Muscle layer of duodenum (tissue), 2 donors: ENCODE measurements around the gene AGBL4.

Experiments
- H3K27ac ChIP-seq: one replicate; pipeline ENCODE4 v1.7.0; 2013; ENCODE audit warnings: mild to moderate bottlenecking, low read length
- H3K27me3 ChIP-seq: one replicate; pipeline ENCODE4 v1.7.0; 2013; ENCODE audit warnings: low read depth, mild to moderate bottlenecking, control low read depth, low read length
- H3K36me3 ChIP-seq, 2 donors: one replicate each; pipeline ENCODE4 v1.7.0; 2013; ENCODE audit warnings: low read length in 2 of 2, control low read depth in 1 of 2, mild to moderate bottlenecking in 1 of 2; ENCODE audit not compliant: insufficient read depth in 2 of 2, control insufficient read depth in 1 of 2
- H3K4me1 ChIP-seq, 2 donors: one replicate each; pipeline ENCODE4 v1.7.0; 2013; ENCODE audit warnings: low read length in 2 of 2, mild to moderate bottlenecking in 2 of 2, control low read depth in 1 of 2, moderate library complexity in 1 of 2; ENCODE audit not compliant: insufficient read depth in 2 of 2, control insufficient read depth in 1 of 2
- H3K4me3 ChIP-seq, 2 donors: one replicate each; pipeline ENCODE4 v1.7.0; 2013; ENCODE audit warnings: low read length in 2 of 2, low read depth in 1 of 2, mild to moderate bottlenecking in 1 of 2
- H3K9me3 ChIP-seq, 2 donors: one replicate each; pipeline ENCODE4 v1.7.0; 2013; ENCODE audit warnings: low read length in 2 of 2, control low read depth in 1 of 2, mild to moderate bottlenecking in 1 of 2; ENCODE audit not compliant: control insufficient read depth in 1 of 2
- donor health status: healthy.

Gene AGBL4

DNA sequence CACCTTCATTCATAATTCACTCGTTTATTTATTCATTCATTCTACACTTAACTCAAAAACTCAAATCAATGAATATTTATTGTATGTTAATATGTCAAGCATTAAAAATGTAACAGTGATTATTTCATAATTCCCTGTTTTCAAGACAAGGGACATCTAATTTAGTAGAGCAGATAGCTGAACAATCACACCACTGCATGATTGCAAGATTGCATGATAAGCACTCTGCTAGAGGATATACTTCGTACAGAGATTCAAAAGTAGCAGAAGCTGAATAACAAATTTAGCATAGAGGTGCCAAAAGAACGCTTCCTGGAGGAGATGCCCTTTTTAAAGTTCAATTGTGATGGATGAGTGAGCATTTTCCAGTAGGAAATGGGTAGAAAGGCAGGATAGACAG is 1056.4 kb downstream of the AGBL4 start:
- peaks cover 0 to 5% of the 10 kb centered on the region in 2 donors for H3K4me1 ChIP-seq
- no peaks in the 10 kb centered on the region for H3K27me3 ChIP-seq
- H3K9me3 ChIP-seq = no peaks in the 10 kb centered on the region
- no peak overlapping the region for H3K4me3 ChIP-seq
- H3K36me3 ChIP-seq = no peaks in the 10 kb centered on the region
- no peak overlapping the region for H3K27ac ChIP-seq

DNA sequence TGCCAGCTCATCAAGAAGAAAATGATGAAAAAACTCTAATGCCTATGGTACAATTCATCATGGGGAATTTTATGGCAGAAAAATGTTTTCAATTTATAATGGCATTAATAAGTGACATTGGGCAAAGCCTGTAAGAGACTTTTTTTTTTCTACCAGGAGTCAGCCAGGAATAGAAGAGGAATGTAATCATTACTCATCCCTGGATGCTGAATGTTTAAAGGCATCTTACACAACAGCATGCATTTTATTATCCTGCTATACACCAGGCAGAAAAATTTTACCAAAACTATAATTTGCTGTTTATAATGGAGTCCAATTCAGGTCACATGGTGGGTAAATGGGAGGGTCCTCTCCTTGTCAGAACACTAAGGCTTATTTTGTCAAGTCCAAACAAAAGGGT is 1057.2 kb downstream of the AGBL4 start:
- peaks cover 0 to 5% of the 10 kb centered on the region in 2 donors for H3K4me1 ChIP-seq
- no peaks in the 10 kb centered on the region for H3K9me3 ChIP-seq
- H3K27me3 ChIP-seq = no peaks in the 10 kb centered on the region
- no peak overlapping the region for H3K27ac ChIP-seq
- no peak overlapping the region for H3K4me3 ChIP-seq
- no peaks in the 10 kb centered on the region for H3K36me3 ChIP-seq

DNA sequence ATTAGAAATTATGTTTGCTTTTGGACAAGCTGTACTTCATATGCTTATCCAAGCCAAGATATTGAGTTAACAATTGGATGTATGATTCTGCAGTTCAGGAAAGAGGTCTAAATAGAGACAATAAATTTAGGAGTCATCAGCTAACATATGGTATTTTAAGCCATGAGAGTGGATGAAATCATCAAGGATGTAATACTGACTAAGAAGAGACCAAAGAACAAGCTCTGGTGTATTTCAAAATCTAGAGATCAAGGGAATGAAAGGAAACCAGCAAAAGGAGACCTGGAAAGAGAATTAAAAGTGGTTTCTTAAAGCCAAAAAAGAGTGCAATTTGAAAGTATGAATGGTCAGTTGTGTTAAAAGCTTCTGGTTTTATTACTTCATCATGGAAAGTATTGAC is 1063.4 kb downstream of the AGBL4 start:
- Histone ChIP-seq H3K27ac (no peak overlapping the region), H3K9me3 (no peaks in the 10 kb centered on the region), H3K27me3 (no peaks in the 10 kb centered on the region), H3K4me3 (no peak overlapping the region), H3K36me3 (no peaks in the 10 kb centered on the region), H3K4me1 (no peaks in the 10 kb centered on the region)

DNA sequence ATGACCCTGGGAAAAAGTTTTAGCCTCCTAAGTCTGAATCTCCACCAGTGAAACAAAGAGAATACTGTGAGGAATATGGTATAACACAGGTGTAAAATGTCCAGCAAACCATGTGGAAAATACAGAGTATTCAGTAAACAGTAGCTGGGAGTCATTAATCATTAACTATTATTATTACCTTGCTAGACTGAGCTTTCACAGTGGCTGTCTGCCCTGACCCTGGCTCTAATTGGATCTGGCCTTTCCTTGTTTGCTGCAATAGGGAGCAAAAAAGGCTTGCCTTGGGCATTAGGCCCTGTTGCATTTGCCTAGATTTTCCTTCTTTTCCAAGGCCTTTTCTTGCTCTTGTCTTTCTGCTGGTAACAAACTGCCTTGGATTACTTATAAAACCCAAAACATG is 1068.0 kb downstream of the AGBL4 start:
- H3K27me3 ChIP-seq = no peaks in the 10 kb centered on the region
- no peaks in the 10 kb centered on the region for H3K9me3 ChIP-seq
- H3K4me3 ChIP-seq = no peak overlapping the region
- H3K27ac ChIP-seq = no peak overlapping the region
- H3K36me3 ChIP-seq = no peaks in the 10 kb centered on the region
- no peaks in the 10 kb centered on the region for H3K4me1 ChIP-seq

DNA sequence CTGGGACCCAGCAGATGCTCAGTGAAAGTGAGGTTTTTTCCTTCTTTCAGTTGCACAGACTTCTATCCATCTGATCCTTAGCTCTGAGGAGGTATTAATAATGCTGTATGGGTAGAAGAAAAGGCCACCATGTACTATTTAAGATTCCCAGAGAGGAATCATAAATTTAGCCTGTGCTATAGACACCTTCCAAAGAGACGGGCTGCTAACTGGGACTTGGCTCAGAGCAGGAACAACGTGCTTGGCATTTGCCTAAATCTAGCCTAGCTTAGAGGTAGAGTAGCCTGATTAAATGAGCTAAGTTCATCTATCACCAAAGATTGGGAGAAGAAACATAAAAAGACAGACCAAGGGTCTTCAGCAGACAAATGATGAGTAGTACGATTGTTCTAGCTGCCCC is 1070.1 kb downstream of the AGBL4 start:
- H3K4me3 ChIP-seq = no peak overlapping the region
- no peaks in the 10 kb centered on the region for H3K4me1 ChIP-seq
- H3K9me3 ChIP-seq = no peaks in the 10 kb centered on the region
- no peak overlapping the region for H3K27ac ChIP-seq
- no peaks in the 10 kb centered on the region for H3K36me3 ChIP-seq
- H3K27me3 ChIP-seq = no peaks in the 10 kb centered on the region

DNA sequence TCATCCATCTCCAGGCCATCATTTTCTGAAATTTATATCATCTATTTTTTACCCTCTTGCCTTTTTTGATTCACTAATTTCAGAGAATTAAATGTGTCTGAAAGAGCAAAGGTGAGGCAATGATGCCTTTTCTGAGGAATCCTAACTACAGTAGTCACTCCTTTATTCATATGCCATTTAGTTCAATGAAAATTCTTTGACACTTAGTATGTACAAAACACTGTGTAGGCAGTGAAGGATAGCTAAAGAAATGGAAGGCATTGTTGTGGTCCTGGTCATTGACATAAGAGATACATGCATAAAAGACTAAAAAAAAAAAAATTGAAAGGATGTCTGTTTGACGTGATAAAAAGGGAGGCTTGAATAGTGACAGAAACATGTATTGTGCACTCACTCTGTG is 1075.2 kb downstream of the AGBL4 start:
- Histone ChIP-seq H3K36me3 (no peaks in the 10 kb centered on the region), H3K9me3 (no peaks in the 10 kb centered on the region), H3K27ac (no peak overlapping the region), H3K4me1 (no peaks in the 10 kb centered on the region), H3K4me3 (no peak overlapping the region), H3K27me3 (no peaks in the 10 kb centered on the region)

DNA sequence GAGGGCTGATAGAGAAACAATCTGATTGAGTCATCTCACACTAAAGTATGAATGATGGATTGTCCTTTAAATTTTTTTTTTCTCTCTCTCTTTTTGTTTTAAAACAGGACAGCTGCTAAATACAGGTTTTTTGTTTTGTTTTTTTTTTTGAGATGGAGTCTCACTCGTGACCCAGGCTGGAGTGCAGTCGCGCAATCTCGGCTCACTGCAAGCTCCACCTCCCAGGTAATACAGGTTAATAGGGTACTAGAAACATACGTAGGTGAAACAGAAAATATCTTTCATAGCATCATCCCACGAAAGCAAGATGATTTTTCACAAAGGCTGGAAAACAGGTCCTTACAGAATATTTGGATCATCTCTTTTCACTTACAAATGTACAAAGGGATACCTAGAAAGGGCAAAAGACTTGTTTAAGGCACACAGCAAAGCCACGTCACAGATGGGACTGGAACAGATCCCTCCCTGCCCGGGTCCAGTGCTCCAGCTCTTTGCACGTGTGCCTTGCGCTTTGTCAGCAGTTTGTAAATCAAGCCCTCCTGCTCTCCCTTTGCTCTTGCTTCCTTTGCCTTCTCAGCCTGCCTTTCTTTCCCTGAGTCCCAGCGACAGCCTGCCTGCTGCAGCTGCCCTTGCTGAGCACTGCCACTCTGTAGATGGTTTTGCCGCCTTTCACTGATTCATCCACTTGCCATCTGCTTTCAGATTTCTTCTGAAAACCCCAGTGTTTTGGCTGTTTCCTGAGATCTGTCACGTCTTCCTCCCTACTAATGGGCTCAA is 1075.8 kb downstream of the AGBL4 start:
- no peaks in the 10 kb centered on the region for H3K4me1 ChIP-seq
- H3K27me3 ChIP-seq = no peaks in the 10 kb centered on the region
- no peak overlapping the region for H3K27ac ChIP-seq
- H3K9me3 ChIP-seq = no peaks in the 10 kb centered on the region
- H3K4me3 ChIP-seq = no peak overlapping the region
- no peaks in the 10 kb centered on the region for H3K36me3 ChIP-seq

DNA sequence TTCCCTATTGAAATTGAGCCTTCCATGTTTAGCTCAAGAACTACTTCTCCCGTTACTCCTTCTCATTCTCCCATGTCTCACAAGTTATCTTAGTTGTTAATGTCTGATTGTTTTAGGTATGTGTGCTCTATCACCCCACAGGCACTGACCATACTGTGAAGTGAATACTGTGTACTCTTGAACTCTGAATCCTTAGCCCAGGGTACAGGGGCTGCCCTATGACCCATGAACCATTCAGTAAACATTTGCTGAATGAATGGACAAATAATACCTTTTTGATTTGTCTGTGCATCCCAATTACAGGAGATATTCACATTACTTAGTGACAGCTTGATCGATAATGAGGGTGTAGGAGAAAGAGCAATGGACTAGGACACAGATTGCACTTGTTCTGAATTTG is 1077.7 kb downstream of the AGBL4 start:
- Histone ChIP-seq H3K9me3 (no peaks in the 10 kb centered on the region), H3K27ac (no peak overlapping the region), H3K27me3 (no peaks in the 10 kb centered on the region), H3K4me1 (no peaks in the 10 kb centered on the region), H3K36me3 (no peaks in the 10 kb centered on the region), H3K4me3 (no peak overlapping the region)

DNA sequence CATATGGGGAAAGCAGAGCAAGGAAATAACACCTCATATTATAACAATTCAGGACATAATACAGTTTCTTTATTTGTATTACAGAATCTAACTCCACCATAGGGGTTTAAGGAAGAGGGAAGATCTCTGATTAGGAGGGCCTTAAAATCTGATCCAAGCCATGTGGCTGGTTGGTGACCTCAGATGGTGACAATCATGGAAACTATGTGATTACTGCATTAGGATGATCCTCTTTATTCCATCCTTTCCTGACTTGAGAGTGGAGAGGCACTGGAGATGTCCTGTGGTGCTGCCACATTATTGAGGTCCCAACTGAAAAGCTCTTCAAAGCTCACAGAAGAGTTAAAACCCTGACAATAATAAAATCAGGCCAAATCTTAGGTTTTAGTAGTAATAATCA is 1078.9 kb downstream of the AGBL4 start:
- Histone ChIP-seq H3K4me1 (no peaks in the 10 kb centered on the region), H3K36me3 (no peaks in the 10 kb centered on the region), H3K27ac (no peak overlapping the region), H3K4me3 (no peak overlapping the region), H3K27me3 (no peaks in the 10 kb centered on the region), H3K9me3 (no peaks in the 10 kb centered on the region)

DNA sequence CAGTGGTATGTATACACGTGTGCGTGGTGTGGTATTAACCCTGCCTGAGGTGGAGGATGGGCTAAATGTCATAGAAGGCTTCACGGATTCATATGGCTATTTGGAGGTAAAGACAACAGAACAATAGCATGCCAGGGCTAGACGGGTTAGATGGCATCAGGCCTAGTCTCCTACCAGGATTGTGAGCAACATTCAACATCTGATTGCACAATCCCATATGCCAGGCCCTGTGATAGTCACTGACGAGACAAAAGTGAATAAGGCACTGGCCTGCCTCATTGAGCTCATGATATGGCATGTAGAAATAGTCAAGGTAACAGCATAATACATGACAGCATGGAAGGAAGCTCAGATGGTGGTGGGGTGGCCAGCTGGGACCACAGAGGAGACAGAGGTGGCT is 1079.9 kb downstream of the AGBL4 start:
- no peak overlapping the region for H3K27ac ChIP-seq

DNA sequence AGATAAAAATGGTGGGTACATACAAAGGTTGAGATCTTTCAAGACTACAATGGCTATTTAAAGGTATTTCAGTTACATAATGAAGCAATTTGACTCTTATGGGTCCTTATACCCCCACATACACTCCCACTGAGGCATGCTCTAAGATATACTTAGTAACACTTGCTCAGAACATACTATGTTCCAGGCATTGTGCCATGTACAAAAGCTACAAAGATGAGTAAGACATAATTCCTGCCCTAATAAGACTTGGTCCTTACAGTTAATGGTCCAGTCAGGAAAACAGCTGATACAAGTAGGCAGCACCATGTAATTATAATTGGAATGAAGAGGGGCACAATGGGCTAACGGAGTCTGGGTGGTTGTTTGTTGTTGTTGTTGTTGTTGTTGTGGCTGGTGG is 1080.4 kb downstream of the AGBL4 start:
- Histone ChIP-seq H3K27ac (no peak overlapping the region), H3K27me3 (no peaks in the 10 kb centered on the region), H3K36me3 (no peaks in the 10 kb centered on the region), H3K4me3 (no peak overlapping the region), H3K4me1 (no peaks in the 10 kb centered on the region), H3K9me3 (no peaks in the 10 kb centered on the region)

More for the DNA sequence above, 1079.9 kb downstream of the AGBL4 start:
- no peaks in the 10 kb centered on the region for H3K9me3 ChIP-seq
- H3K36me3 ChIP-seq = no peaks in the 10 kb centered on the region
- no peaks in the 10 kb centered on the region for H3K27me3 ChIP-seq
- no peaks in the 10 kb centered on the region for H3K4me1 ChIP-seq
- H3K4me3 ChIP-seq = no peak overlapping the region
